OCI-LY1 (cell line): Measurements from ENCODE around the gene EBPL.

Experiments used
- EZH2 ChIP-seq: fragments of 200-600 bp; sonication (generic), shearing (Covaris generic); IDR thresholded peaks from 2 replicates; pipeline ENCODE4 v1.8.0; 2017; ENCODE audit warnings: borderline replicate concordance, mixed run types, mild to moderate bottlenecking, antibody characterized with exemption, low read length, moderate library complexity, mixed read lengths
- TF ChIP-seq, protein P1 (sequence below): fragments of 200-600 bp; sonication (generic), shearing (Covaris generic); IDR thresholded peaks from 2 replicates; pipeline ENCODE4 v1.5.1; 2017; ENCODE audit warnings: mild to moderate bottlenecking, antibody characterized with exemption, low read length, moderate library complexity, mixed read lengths

DNA sequence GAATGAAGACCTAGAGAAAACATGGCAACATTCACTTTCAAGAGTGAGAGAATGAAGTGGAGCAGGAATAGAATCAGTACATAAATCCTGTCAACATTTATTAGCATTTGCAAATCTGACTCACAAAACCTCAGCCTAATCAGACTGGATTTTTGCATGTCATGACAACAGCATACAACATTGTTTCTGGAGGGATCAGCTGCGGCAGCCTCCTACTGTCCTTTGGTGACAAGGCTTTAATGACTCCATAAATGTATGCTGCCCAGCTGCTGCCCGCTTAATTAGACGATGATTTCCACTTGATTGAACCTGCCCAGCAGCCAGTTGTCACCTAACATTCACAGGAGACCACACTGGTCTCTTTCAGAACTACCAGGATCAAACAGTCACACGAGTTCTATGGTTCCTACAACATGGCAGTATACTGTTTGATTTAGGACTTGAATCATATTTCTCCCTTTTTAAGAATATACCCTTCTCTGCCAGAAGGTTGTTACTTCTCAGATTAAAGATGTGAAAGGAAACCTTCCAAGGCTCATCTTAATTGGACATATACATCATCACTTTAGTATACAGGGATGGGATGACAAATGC, 9.3 kb downstream of the EBPL start:
- TF ChIP-seq EZH2, result no peak
- TF ChIP-seq, protein P1, sequence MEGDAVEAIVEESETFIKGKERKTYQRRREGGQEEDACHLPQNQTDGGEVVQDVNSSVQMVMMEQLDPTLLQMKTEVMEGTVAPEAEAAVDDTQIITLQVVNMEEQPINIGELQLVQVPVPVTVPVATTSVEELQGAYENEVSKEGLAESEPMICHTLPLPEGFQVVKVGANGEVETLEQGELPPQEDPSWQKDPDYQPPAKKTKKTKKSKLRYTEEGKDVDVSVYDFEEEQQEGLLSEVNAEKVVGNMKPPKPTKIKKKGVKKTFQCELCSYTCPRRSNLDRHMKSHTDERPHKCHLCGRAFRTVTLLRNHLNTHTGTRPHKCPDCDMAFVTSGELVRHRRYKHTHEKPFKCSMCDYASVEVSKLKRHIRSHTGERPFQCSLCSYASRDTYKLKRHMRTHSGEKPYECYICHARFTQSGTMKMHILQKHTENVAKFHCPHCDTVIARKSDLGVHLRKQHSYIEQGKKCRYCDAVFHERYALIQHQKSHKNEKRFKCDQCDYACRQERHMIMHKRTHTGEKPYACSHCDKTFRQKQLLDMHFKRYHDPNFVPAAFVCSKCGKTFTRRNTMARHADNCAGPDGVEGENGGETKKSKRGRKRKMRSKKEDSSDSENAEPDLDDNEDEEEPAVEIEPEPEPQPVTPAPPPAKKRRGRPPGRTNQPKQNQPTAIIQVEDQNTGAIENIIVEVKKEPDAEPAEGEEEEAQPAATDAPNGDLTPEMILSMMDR, result no peak
